SH-SY5Y (cell line): ENCODE measurements around the gene P2RX5.

Experiments used
- GATA2 ChIP-seq: IDR thresholded peaks from 2 replicates; pipeline ENCODE4 v1.6.1; 2011; ENCODE audit warnings: mild to moderate bottlenecking, low read depth, low read length
- GATA3 ChIP-seq: IDR thresholded peaks from 2 replicates; pipeline ENCODE4 v1.6.1; 2011; ENCODE audit warnings: low read depth, mild to moderate bottlenecking, low read length, moderate library complexity

- no peak for TF ChIP-seq GATA2
- no peak for TF ChIP-seq GATA3
Observed at GRCh38 chr17:3683054-3683511, 12.9 kb downstream of the P2RX5 start.
